ENCODE results near the gene BRINP1.

- TF ChIP-seq CTCF (conservative IDR thresholded peaks at IDR 0.05; ENCODE audit: low read depth, low read length) (no peak), EZH2 (IDR thresholded peaks at IDR 0.05; ENCODE audit: borderline replicate concordance, low read depth, low read length, poor library complexity, severe bottlenecking) (no peak)
These were observed 220.4 kb downstream of the BRINP1 start for GRCh38 chr9:119148855-119149254.
